Thoracic aorta (tissue), 2 donors: ENCODE results near the gene CA14. TPM values are rescaled to one million over a fixed set of nuclear protein-coding genes. Genes with fewer than 3 reads are reported as not detected.

Experiments
- ATAC-seq: fragments of 150-250 bp; one replicate; pipeline ENCODE4 v1.8.0; 2017; ENCODE audit warnings: low read depth; ENCODE audit not compliant: insufficient number of reproducible peaks, low FRiP score
- DNase-seq: peaks from one replicate; pipeline ENCODE4 v3.0.0-alpha.2; 2020; ENCODE audit warnings: low spot score
- H3K27ac ChIP-seq, 2 donors: fragments of 200-600 bp; sonication (generic); 1 replicate in 1 of 2; 2 replicates in 1 of 2; pipeline ENCODE4 v1.5.1; 2016; ENCODE audit warnings: mild to moderate bottlenecking in 2 of 2, moderate library complexity in 2 of 2
- H3K27me3 ChIP-seq: fragments of 200-600 bp; sonication (generic); replicated peaks from 2 replicates; pipeline ENCODE4 v1.6.0; 2016; ENCODE audit warnings: mild to moderate bottlenecking; ENCODE audit not compliant: insufficient read depth
- H3K36me3 ChIP-seq: fragments of 200-600 bp; sonication (generic); one replicate; pipeline ENCODE4 v1.5.1; 2016
- H3K4me1 ChIP-seq, 2 donors: fragments of 200-600 bp; sonication (generic); 1 replicate in 1 of 2; 2 replicates in 1 of 2; pipeline versions ENCODE4 v1.5.1 to v1.6.0; 2016; ENCODE audit warnings: low read depth in 2 of 2, mild to moderate bottlenecking in 1 of 2; ENCODE audit not compliant: control insufficient read depth in 1 of 2
- H3K4me3 ChIP-seq: fragments of 200-600 bp; sonication (generic); 2 replicates; pipeline ENCODE4 v1.5.1; 2016; ENCODE audit warnings: mild to moderate bottlenecking
- H3K9me3 ChIP-seq: fragments of 200-600 bp; sonication (generic); 2 replicates; pipeline ENCODE4 v1.5.1; 2016
- total RNA-seq, 2 donors: library from RNA; depleted of rRNA; stranded (reverse); fragments of >200 nt; gene quantifications; one replicate each; pipeline versions ENCODE4 v1.1.0 to v1.2.3, GENCODE V29; 2016
- TF ChIP-seq, protein P1 (sequence below): fragments of 200-600 bp; sonication (generic); IDR thresholded peaks from one replicate; pipeline ENCODE4 v1.5.1; 2019; ENCODE audit warnings: antibody characterized with exemption

The CA14 gene
- total RNA-seq, 2 donors from 2014 or later: not detected

DNA sequence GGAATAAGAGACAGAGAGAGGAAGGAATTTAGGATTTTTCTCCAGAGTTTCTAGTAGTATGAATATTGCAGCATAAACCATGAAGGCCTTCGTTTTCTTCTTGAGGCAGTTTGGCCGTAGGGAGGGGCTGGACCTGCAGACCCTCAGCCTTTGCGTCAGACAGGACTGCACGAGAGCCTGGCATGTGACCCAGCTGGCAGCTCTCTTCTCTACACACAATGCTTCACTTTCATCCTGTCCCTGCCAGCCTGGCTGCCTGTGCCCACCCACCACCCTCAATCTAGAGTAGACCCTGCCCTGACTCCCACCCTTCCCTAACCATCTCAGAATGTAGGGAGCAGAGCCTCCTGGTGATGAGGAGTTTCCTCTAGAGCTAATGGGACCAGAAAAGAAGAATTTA, 1.6 kb downstream of the CA14 start:
- no peak overlapping the region for H3K27ac ChIP-seq
- TF ChIP-seq, protein P1, sequence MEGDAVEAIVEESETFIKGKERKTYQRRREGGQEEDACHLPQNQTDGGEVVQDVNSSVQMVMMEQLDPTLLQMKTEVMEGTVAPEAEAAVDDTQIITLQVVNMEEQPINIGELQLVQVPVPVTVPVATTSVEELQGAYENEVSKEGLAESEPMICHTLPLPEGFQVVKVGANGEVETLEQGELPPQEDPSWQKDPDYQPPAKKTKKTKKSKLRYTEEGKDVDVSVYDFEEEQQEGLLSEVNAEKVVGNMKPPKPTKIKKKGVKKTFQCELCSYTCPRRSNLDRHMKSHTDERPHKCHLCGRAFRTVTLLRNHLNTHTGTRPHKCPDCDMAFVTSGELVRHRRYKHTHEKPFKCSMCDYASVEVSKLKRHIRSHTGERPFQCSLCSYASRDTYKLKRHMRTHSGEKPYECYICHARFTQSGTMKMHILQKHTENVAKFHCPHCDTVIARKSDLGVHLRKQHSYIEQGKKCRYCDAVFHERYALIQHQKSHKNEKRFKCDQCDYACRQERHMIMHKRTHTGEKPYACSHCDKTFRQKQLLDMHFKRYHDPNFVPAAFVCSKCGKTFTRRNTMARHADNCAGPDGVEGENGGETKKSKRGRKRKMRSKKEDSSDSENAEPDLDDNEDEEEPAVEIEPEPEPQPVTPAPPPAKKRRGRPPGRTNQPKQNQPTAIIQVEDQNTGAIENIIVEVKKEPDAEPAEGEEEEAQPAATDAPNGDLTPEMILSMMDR: no peak
- no peak overlapping the region for H3K4me3 ChIP-seq
- H3K27me3 ChIP-seq: no peaks in the 10 kb centered on the region
- peaks cover 2% of the 10 kb centered on the region for H3K36me3 ChIP-seq
- DNase-seq (no peak), ATAC-seq (no peak)
- no peaks in the 10 kb centered on the region for H3K9me3 ChIP-seq
- peaks cover 9 to 10% of the 10 kb centered on the region in 2 donors for H3K4me1 ChIP-seq

DNA sequence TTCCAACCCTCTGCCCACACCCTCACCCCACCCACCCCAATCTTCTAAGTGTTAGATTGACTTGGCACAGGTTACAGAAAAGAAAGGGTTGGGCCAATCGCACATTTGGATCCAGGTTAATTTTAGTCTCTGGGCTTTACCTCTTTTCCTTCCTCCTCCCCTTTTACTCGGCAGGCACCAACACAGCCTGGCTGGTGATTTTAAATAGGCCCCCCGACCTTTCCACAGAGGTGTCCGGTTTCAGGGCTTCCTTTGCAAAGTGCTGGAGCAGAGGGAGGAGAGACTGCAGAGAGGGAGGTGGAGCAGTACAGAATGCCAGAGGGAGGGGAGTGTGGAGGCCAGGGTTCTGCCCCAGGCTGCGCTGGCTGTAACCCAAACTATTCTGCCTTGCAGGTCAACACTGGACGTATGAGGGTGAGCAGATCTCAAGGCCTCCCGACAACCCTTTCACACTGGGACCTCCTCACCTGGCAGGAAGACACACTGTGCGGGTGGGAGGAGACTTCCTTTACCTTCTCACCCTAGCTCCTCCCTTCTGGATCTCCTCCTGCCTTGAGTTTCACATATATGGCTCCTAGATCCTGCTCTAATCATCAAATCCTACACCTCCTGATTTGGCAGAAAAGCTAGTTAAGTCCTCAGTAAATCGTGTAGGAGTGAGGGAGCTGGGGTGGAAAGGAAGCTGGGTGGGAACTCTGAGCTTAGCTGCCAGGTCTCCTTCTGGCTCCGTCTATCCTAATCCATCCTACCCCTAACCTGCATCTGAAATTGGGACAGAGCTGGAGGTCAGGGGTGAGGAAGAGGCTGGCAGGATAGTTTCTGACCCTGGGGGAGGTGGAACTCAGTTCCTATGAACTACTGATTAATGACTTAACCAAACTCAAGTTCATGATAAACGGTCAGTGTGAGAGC, 2.4 kb downstream of the CA14 start:
- TF ChIP-seq, protein P1: no peak
- Histone ChIP-seq H3K27ac (no peak overlapping the region), H3K4me3 (no peak overlapping the region), H3K27me3 (no peaks in the 10 kb centered on the region), H3K36me3 (peaks cover 7% of the 10 kb centered on the region), H3K4me1 (peaks cover 9 to 10% of the 10 kb centered on the region in 2 donors), H3K9me3 (no peaks in the 10 kb centered on the region)
- ATAC-seq (no peak), DNase-seq (no peak)

DNA sequence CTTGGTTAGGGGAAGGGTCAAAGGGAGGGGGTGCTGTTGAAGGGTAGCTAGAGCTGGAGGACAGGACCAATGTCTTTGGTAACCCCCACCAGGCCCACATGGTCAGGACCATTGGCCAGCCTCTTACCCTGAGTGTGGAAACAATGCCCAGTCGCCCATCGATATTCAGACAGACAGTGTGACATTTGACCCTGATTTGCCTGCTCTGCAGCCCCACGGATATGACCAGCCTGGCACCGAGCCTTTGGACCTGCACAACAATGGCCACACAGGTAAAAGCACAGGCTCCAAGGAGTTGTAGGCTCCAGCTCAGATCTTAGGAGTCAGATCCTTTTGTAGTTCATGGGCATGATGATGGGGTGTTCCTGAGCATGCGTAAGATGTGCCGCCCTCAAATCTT, 3.8 kb downstream of the CA14 start:
- H3K9me3 ChIP-seq: no peaks in the 10 kb centered on the region
- TF ChIP-seq, protein P1: no peak
- no peak for ATAC-seq
- no peak for DNase-seq
- H3K27ac ChIP-seq: no peak overlapping the region
- H3K4me1 ChIP-seq: peaks cover 5 to 6% of the 10 kb centered on the region in 2 donors
- no peak overlapping the region for H3K4me3 ChIP-seq
- H3K27me3 ChIP-seq: no peaks in the 10 kb centered on the region
- peaks cover 17% of the 10 kb centered on the region for H3K36me3 ChIP-seq

DNA sequence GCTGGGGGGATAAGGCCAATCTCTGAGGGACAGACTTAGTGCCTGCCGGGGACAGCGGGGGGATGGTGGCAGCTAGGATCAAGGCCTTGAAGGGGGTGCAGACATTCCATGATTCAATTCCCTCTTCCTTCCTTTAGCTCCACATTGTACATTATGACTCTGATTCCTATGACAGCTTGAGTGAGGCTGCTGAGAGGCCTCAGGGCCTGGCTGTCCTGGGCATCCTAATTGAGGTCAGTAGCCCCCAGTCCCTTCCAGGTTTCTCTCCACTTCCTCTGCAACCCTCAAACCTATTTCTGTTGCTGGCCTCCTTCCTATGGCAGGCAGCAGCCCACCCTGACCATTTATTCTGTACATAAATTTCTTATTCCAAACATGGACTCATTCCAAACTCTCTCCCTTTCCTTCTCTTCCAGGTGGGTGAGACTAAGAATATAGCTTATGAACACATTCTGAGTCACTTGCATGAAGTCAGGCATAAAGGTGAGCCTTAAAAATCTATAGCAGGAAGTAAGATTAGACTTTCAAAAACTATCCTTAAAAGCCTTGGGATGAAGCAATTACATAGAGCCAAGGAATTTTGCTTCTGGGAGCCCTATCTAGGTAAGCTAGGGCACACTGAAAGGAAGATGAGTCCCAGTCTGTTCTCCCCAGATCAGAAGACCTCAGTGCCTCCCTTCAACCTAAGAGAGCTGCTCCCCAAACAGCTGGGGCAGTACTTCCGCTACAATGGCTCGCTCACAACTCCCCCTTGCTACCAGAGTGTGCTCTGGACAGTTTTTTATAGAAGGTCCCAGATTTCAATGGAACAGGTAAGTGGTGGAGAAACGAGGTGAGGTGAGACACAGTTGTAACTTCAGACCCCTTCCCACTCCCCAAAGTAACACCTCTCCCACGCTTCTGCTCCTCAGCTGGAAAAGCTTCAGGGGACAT, 5.1 kb downstream of the CA14 start:
- Histone ChIP-seq H3K9me3 (no peaks in the 10 kb centered on the region), H3K4me1 (peaks cover 3 to 9% of the 10 kb centered on the region in 2 donors), H3K4me3 (no peak overlapping the region), H3K27me3 (no peaks in the 10 kb centered on the region), H3K27ac (no peak overlapping the region), H3K36me3 (peaks cover 26% of the 10 kb centered on the region)
- no peak for DNase-seq
- TF ChIP-seq, protein P1: no peak
- no peak for ATAC-seq

DNA sequence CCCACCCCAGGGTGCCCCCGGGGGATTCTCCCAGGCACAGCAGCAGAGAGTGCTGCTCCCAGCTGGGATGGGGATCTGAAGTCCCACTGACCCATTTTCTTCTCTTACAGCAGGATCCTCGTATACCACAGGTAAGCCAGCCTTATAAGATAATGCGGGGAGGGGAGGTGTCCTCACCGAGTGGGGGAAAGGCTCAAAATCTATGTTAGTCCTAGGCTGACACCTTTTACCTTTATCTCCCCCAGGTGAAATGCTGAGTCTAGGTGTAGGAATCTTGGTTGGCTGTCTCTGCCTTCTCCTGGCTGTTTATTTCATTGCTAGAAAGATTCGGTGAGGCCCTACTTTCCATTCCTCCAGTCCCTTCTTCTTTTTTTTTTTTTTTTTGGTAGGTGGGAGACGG, 6.0 kb downstream of the CA14 start:
- Histone ChIP-seq H3K36me3 (peaks cover 26% of the 10 kb centered on the region), H3K27me3 (no peaks in the 10 kb centered on the region), H3K4me3 (no peak overlapping the region), H3K9me3 (no peaks in the 10 kb centered on the region), H3K4me1 (peaks cover 7 to 14% of the 10 kb centered on the region in 2 donors), H3K27ac (no peak overlapping the region)
- no peak for DNase-seq
- no peak for ATAC-seq
- TF ChIP-seq, protein P1: no peak
